Activated CD4-positive, alpha-beta T cell treated with anti-CD3 and anti-CD28 coated beads, Interleukin-2, amount 50 U/mL, for 24 hours (primary cell): ENCODE measurements around the gene ELL3.
"Not testable (repeated sequence)": the region's sequence is repeated elsewhere in the genome, so short reads cannot be mapped to it uniquely, and the experiment has no call there.

Source experiments
- DNase-seq, 2 donors: peaks; one replicate each; pipeline ENCODE4 v3.0.0-alpha.2; 2020; ENCODE audit warnings: low read depth in 1 of 2, low spot score in 1 of 2

ELL3 gene

GRCh38 chr15:43791993-43792760 is 15.4 kb upstream of the ELL3 start, which contains the start of gene SERF2:
SERF2 (plus strand) TSS chr15:43792320; CDS start chr15:43792377, 57 bp downstream.
- peak; percentile 99 to 100 for DNase-seq

DNA sequence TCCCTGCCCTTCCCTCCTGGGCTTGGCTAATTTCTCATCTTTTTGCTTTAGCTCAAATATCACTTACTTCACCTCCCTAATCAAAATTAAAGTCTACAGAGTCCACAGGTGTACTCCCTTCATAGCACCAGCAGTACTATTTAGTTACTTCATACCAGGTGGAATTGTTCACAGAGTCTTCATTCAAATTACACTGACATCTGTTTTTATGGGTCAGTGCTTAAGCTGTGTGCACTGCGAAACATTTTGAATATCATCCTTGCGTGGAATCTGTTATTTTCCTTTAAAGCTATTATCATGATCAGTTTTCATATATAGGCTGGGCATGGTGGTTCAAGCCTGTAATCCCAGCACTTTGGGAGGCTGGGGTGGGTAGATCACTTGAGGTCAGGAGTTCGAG is 12.6 kb upstream of the ELL3 start:
- no peak for DNase-seq

DNA sequence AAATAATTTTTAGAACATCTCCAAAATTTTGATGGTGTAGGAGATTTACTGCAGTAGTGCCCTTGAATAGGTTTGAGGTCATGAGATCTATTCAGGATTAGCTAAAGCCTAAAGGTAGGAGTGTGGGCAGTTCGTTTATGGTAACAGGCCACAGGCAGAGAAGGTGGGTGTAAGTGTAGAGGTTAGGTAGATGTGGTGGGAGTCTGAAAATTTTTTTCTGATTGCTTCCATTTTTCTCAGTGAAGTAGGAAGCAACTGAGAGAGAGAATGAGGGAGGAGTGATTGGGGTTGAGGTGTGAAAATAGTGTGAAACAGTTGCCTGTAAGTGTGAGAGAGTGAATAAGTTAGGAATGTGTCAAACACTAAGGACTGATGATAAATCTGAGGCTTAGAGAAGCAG is 2.2 kb upstream of the ELL3 start:
- DNase-seq = no peak

GRCh38 chr15:43777267-43777914 is 625 bp upstream of the ELL3 start:
- peak; percentile 62 to 78 for DNase-seq

GRCh38 chr15:43776101-43776717 is 557 bp downstream of the ELL3 start:
- DNase-seq = peak in 1 of 2 donors; percentile 16

DNA sequence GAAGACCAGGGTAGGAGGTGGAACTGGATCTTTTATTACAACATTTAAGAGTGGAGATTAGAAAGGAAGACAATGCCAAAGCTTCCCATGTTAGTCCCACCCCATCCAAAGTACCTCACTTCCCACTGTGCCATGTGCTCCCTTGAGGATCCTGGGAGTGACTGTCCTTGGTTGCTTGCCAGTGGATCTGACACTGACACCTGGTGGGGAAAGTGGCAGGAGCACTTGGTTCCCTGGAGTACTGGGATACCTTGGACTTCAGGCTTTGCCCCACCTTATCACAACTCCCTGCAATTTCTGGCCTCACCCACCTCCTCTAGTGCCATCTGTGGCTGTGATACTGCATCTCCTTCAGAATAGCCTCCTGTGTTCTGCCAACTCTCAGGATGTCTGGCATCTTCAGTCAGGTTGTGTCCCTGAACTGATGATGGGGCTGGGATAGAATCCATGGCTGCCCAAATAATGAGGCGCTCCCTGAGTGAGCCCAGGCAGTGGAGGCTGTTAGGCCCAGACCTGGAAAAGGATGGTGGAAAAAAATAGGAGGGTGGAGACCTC is 1.3 kb downstream of the ELL3 start:
- no peak for DNase-seq

GRCh38 chr15:43774062-43774461 is 2.7 kb downstream of the ELL3 start:
- no peak for DNase-seq

- DNase-seq = no peak
Observed at GRCh38 chr15:43772624-43773023, 4.1 kb downstream of the ELL3 start.

GRCh38 chr15:43771816-43772215 is 5.0 kb downstream of the ELL3 start:
- DNase-seq = no peak

DNA sequence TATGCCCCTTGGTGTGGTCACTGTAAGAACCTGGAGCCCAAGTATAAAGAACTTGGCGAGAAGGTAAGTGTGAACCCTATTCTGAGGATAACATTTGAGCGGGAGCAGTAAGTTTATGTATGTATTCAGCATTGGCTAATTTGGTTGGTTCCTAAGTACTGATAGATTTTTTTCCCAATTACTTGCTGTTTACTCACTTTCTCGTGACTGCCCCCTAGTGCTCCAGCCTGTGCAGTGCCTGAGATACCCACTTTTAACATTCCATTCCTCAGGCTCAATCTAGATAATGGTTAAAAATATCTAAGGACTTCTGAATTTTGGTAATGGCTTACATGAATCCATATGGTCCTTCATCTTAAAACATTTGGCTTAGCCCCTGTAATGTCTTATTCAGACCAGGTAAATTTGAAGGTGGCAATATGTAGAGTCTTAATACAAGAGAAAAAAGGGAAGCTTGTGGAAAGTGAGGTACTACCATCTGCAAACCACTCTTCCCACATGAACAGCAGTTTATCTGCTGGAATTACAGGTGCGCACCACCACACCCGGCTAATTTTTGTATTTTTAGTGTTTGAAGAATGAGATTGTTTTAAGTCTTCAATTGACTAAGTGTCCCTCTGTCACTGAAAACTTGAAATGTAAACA is 7.1 kb downstream of the ELL3 start:
- no peak for DNase-seq

GRCh38 chr15:43763819-43764446 is 12.8 kb downstream of the ELL3 start:
- DNase-seq = no peak

- no peak for DNase-seq
Observed at GRCh38 chr15:43762824-43763223, 13.9 kb downstream of the ELL3 start.

DNA sequence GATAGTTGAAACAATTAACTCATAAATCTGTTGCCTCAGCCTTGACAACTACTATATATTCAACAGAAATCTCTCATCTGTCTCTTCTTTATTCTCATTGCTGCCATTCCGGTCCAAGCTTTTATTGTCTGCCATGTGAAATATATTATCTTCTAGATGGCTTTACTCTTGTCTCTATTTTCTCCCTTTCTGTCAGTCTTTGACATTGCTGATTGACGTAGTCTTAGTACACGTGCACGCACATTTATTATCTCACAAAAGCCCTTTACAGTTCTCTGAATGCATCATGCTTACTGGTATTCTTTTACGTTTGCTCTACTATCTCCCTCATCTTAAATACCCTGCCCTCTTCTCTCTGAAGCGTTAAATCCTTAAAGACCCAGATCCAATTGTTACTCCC is 24.9 kb downstream of the ELL3 start:
- no peak for DNase-seq

DNA sequence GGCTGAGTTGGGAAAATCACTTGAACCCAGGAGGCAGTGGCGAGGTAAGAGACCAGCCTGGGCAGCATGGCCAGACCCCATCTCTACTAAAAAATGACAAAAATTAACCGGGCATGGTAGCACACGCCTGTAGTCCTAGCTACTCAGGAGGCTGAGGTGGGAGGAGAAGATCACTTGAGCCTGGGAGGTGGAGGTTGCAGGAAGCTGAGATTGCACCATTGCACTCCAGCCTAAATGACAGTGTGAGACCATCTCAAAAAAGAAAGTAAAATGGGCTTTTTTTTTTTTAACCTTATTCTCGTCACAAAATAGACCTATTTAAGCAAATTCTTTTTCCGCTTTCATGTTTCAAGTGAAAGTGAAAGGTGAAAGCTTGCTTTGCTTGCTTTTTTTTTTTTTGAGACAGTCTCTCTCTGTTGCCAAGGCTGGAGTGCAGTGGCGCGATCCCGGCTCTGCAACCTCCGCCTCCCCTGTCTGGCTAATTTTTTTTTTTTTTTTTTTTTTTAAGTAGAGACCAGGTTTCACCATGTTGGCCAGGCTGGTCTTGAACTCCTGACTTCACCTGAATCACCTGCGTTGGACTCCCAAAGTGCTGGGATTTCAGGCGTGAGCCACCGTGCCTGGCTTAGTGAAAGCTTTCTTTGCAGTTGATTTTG is 26.9 kb downstream of the ELL3 start:
- DNase-seq = peak in 1 of 2 donors; percentile 32

- DNase-seq = peak in 1 of 2 donors; percentile 6
Observed at GRCh38 chr15:43748376-43748775, 28.4 kb downstream of the ELL3 start.

GRCh38 chr15:43746903-43747309 is 29.9 kb downstream of the ELL3 start:
- peak in 1 of 2 donors; percentile 12 for DNase-seq

- peak; percentile 79 to 82 for DNase-seq
Observed at GRCh38 chr15:43746245-43746902, 30.4 kb downstream of the ELL3 start, which contains the start of gene PDIA3. PDIA3 (plus strand) TSS chr15:43746438; CDS start chr15:43746540, 102 bp downstream.

DNA sequence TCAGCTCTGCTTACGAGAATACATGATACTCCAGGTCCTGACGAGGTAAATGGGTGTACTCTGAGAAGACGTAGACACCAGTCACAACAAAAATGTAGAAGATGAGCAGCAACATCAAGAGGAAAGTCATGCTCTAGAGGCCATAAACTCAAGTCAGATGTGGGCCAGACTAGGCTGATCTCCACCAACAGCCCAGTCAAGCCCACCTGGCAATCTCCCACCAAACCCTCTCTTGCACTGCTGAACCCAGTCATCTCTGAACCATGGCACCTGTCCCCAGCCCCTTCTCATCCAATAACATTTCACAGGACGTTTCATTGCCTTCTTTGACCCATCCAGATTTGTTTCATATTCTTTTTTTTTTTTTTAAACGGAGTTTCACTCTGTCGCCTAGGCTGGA is 41.4 kb downstream of the ELL3 start:
- DNase-seq = no peak

GRCh38 chr15:43728053-43728725 is 48.6 kb downstream of the ELL3 start:
- not testable (repeated sequence) for DNase-seq
